ENCODE measurements around the gene PPT1. TPM values are rescaled to one million over a fixed set of nuclear protein-coding genes. Genes with fewer than 3 reads are reported as not detected.
A peak's percentile ranks its signal among the peaks of the same experiment; 100 is the strongest.

The PPT1 gene
- total RNA-seq, 2 donors from 2014 or later, result 86.2 to 126 TPM

DNA sequence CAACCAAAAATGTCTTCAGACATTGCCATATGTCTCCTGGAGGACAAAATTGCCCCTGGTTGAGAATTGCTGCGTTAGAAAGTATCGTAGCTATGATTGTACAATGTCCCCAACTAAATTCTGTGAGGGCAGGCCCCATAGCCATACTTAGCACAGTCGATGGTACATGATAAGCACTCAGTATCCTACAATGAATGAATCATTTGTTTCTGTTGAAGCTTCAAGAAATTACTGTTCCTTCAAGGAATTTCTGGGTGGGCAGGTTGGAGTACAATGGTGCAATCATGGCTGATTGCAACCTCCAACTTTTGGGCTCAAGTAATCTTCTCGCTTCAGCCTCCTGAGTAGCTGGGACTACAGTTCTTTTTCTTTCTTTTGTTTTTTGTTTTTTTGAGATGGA, 51.9 kb downstream of the PPT1 start:
- intact Hi-C loops (cut with DNase I), result no loop called here
- peaks cover 13% of the 10 kb centered on the region for H3K4me1 ChIP-seq (replicated peaks)
- no peak for DNase-seq (ENCODE audit: low spot score)
- H3K27ac ChIP-seq, result no peak overlapping the region
- no peak overlapping the region for H3K4me3 ChIP-seq
- TF ChIP-seq POLR2AphosphoS5 (IDR thresholded peaks at IDR 0.05) (no peak), POLR2A (IDR thresholded peaks at IDR 0.05) (no peak)
- TF ChIP-seq, protein P1, sequence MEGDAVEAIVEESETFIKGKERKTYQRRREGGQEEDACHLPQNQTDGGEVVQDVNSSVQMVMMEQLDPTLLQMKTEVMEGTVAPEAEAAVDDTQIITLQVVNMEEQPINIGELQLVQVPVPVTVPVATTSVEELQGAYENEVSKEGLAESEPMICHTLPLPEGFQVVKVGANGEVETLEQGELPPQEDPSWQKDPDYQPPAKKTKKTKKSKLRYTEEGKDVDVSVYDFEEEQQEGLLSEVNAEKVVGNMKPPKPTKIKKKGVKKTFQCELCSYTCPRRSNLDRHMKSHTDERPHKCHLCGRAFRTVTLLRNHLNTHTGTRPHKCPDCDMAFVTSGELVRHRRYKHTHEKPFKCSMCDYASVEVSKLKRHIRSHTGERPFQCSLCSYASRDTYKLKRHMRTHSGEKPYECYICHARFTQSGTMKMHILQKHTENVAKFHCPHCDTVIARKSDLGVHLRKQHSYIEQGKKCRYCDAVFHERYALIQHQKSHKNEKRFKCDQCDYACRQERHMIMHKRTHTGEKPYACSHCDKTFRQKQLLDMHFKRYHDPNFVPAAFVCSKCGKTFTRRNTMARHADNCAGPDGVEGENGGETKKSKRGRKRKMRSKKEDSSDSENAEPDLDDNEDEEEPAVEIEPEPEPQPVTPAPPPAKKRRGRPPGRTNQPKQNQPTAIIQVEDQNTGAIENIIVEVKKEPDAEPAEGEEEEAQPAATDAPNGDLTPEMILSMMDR (IDR thresholded peaks at IDR 0.05), result no peak
- no peaks in the 10 kb centered on the region for H3K36me3 ChIP-seq
- no peaks in the 10 kb centered on the region for H3K27me3 ChIP-seq (replicated peaks; ENCODE audit: insufficient read depth)
- 79% methylated on average over 4 of the region's 4 CpGs for WGBS
- no peaks in the 10 kb centered on the region for H3K9me3 ChIP-seq

DNA sequence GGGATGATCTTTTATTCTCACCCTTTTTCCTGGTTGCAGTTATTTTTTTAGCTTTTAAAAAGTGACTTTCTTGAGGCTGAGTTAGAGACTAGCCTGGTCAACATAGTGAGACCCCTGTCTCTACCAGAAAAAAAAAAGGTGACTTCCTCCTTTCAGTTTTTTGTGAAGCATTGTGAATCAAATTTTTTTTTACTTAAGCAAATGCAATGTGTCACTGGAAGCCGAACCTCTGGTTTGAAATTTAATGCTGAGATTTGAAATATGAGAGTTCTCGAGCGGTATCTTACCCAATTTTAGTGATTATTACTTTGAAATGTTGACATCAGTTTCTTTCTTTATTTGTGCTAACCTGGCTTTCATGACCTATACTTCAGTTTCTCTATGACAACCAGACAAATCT, 52.9 kb downstream of the PPT1 start:
- Histone ChIP-seq H3K36me3 (no peaks in the 10 kb centered on the region), H3K27ac (no peak overlapping the region), H3K4me3 (no peak overlapping the region), H3K27me3 (replicated peaks; ENCODE audit: insufficient read depth) (no peaks in the 10 kb centered on the region), H3K4me1 (replicated peaks) (peaks cover 15% of the 10 kb centered on the region), H3K9me3 (no peaks in the 10 kb centered on the region)
- intact Hi-C loops (cut with DNase I), result no loop called here
- no peak for TF ChIP-seq POLR2AphosphoS5 (IDR thresholded peaks at IDR 0.05)
- TF ChIP-seq, protein P1 (IDR thresholded peaks at IDR 0.05), result no peak
- TF ChIP-seq POLR2A (IDR thresholded peaks at IDR 0.05), result no peak
- 77% methylated on average over 3 of the region's 3 CpGs for WGBS
- no peak for DNase-seq (ENCODE audit: low spot score)

DNA sequence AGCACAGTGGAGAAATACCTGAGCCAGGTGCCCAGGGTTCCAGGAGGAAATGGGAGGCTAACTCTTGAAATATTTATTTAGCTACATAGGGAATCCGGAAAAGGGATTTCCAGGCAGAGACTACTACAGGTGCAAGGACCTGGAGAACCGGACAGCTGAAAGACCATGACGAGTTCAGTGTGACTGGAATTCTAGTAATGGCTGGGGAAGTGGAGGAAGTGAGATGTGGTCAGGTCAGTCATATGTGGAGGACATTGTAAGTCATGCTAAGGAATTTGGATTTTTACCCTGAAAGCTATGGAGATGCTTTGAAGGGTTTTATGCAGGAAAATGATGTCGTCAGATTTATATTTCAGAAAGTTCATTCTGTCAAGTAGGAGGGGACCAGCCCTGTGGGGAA, 54.7 kb downstream of the PPT1 start:
- intact Hi-C loops (cut with DNase I), result no loop called here
- peaks cover 17% of the 10 kb centered on the region for H3K4me1 ChIP-seq (replicated peaks)
- H3K36me3 ChIP-seq, result no peaks in the 10 kb centered on the region
- TF ChIP-seq POLR2AphosphoS5 (IDR thresholded peaks at IDR 0.05) (no peak), POLR2A (IDR thresholded peaks at IDR 0.05) (no peak)
- TF ChIP-seq, protein P1 (IDR thresholded peaks at IDR 0.05), result no peak
- H3K9me3 ChIP-seq, result no peaks in the 10 kb centered on the region
- 75% methylated on average over 4 of the region's 4 CpGs for WGBS
- no peak for DNase-seq (ENCODE audit: low spot score)
- no peak overlapping the region for H3K27ac ChIP-seq
- no peaks in the 10 kb centered on the region for H3K27me3 ChIP-seq (replicated peaks; ENCODE audit: insufficient read depth)
- no peak overlapping the region for H3K4me3 ChIP-seq

DNA sequence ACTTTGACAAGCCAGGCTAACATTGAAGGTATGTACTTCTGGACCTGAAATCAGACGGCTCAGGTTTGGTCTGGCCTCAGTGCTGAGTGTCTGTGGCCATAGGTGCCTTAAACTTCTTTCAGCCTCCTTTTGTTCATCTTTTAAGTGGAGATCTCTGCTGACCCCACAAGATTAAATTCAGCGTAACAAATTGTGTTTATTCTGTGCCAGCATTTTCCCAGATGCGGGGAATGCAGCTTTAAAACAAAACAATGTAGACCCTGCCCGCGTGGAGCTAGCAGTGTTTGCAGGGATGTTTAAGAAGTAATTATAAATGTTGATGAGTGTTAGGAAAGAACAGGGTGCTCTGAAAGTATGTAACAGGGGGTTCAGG, 55.6 kb downstream of the PPT1 start:
- intact Hi-C loops (cut with DNase I), result no loop called here
- Histone ChIP-seq H3K9me3 (no peaks in the 10 kb centered on the region), H3K27me3 (replicated peaks; ENCODE audit: insufficient read depth) (no peaks in the 10 kb centered on the region), H3K4me1 (replicated peaks) (peaks cover 17% of the 10 kb centered on the region), H3K36me3 (no peaks in the 10 kb centered on the region), H3K27ac (peak overlapping the region; percentile 93 to 98), H3K4me3 (peak overlapping the region; percentile 69 to 83)
- no peak for TF ChIP-seq POLR2AphosphoS5 (IDR thresholded peaks at IDR 0.05)
- TF ChIP-seq, protein P1 (IDR thresholded peaks at IDR 0.05), result no peak
- TF ChIP-seq POLR2A (IDR thresholded peaks at IDR 0.05), result no peak
- WGBS, result 10% methylated on average over 5 of the region's 5 CpGs
- DNase-seq (ENCODE audit: low spot score), result no peak

DNA sequence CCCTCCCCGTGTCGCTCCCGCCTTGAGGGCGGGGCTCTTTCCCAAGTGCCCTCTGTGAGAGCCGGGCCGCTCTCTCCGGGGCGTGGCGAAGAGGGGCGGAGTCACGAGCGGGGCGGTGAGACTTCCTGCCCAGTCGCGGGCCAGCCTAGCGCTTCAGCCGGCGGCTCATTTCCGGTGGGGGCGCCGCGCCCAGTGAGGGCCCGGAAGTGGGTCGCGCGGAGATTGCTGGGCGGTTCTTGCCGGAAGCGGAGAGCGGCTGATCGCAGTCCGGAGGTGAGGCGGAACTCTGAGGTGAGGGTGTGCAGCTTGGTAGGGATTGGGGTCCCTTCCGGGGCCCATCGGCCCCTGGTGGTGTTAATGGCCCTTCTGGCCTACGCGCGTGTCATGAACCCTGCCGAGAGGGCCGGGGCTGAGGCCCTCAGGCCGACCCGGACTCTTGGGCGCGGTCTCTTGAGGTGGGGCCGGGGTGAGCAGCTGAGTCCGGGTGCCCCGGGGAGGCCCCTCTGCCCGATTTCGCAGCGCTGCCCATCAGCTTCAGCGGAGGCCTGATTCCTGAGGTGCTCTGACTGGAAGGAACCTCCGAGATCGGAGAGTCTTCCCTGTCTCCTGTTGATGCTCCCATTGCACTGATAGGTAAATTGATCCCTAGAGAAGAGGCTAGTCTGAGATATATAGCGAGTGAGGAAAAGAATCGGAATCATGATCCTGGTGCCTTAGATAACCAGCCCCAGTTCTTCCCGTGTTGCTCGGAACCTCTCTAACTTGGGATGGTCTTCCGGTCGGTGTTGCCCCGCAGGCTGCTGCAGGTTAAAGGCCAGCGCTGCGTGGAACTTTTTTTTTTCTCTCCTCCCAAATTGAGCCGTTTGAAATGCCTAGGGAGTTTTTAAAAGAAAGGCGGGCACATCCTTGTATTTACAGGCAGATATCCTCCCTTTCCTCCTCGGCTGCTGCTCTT, 56.3 kb downstream of the PPT1 start, which contains the start of gene CAP1:
TSS of gene CAP1 (plus strand) at position 219 of the 955 bp plus-strand sequence. CDS start 18,618 bp downstream, outside the sequence.
- WGBS, result under 1% methylated on average over 54 of the region's 65 CpGs
- TF ChIP-seq POLR2A (IDR thresholded peaks at IDR 0.05), result peak; percentile 6
- TF ChIP-seq, protein P1 (IDR thresholded peaks at IDR 0.05), result peak in 1 of 4 experiments; percentile 22
- TF ChIP-seq POLR2AphosphoS5 (IDR thresholded peaks at IDR 0.05), result peak; percentile 98
- H3K4me3 ChIP-seq, result peak within 1 kb of the TSS; percentile 69 to 83
- peak; percentile 99 for DNase-seq (ENCODE audit: low spot score)
- no peaks in the 10 kb centered on the region for H3K36me3 ChIP-seq
- H3K9me3 ChIP-seq, result no peaks in the 10 kb centered on the region
- peak within 1 kb of the TSS; percentile 93 to 98 for H3K27ac ChIP-seq
- intact Hi-C loops (cut with DNase I), result no loop called here
- H3K27me3 ChIP-seq (replicated peaks; ENCODE audit: insufficient read depth), result no peaks in the 10 kb centered on the region
- peaks cover 17% of the 10 kb centered on the region for H3K4me1 ChIP-seq (replicated peaks)

All from prostate gland (tissue), 2 donors.